MCF 10A (cell line): Measurements from ENCODE around the gene EXOSC10. TPM values are rescaled to one million over a fixed set of nuclear protein-coding genes. Genes with fewer than 3 reads are reported as not detected.

ENCODE experiments used
- BruUV-seq: library from RNA; stranded (reverse); fragments of 400-500 nt; replicated peaks from 2 replicates; lab custom pipeline; 2021; lab: Mats Ljungman, UMichigan
- CTCF ChIA-PET: fragments of 300-600 bp; sonication (Branson Sonifier 250); formaldehyde crosslinking; extraction: SDS; loops from one replicate; lab custom pipeline; 2021; ENCODE audit warnings: antibody characterized with exemption, inconsistent platforms; lab: Yijun Ruan, JAX
- POLR2A ChIA-PET: fragments of 300-600, 350-650 bp; sonication (Branson Sonifier 250); formaldehyde crosslinking; extraction: SDS; loops from one replicate; lab custom pipeline; 2020; ENCODE audit warnings: antibody characterized with exemption, inconsistent platforms; lab: Yijun Ruan, JAX
- DNase-seq: peaks from one replicate; pipeline ENCODE4 v3.0.0-alpha.2; 2018; ENCODE audit not compliant: unreplicated experiment
- H3K27ac Mint-ChIP-seq: one replicate; pipeline ENCODE4 v1.8.0; 2022; ENCODE audit warnings: mild to moderate bottlenecking, low read depth, mixed read lengths; ENCODE audit not compliant: unreplicated experiment
- H3K27me3 Mint-ChIP-seq: one replicate; pipeline ENCODE4 v1.8.0; 2022; ENCODE audit warnings: mixed read lengths; ENCODE audit not compliant: insufficient read depth, unreplicated experiment
- H3K36me3 Mint-ChIP-seq: one replicate; pipeline ENCODE4 v1.8.0; 2022; ENCODE audit warnings: mild to moderate bottlenecking, moderate library complexity, mixed read lengths; ENCODE audit not compliant: insufficient read depth, unreplicated experiment
- H3K4me1 Mint-ChIP-seq: one replicate; pipeline ENCODE4 v1.8.0; 2022; ENCODE audit warnings: mixed read lengths; ENCODE audit not compliant: insufficient read depth, unreplicated experiment
- H3K4me3 Mint-ChIP-seq: one replicate; pipeline ENCODE4 v1.8.0; 2022; ENCODE audit warnings: mild to moderate bottlenecking, moderate library complexity, mixed read lengths; ENCODE audit not compliant: unreplicated experiment
- H3K9me3 Mint-ChIP-seq: one replicate; pipeline ENCODE4 v1.8.0; 2022; ENCODE audit warnings: mixed read lengths; ENCODE audit not compliant: unreplicated experiment
- CTCF ChIP-seq: fragments of 200-600 bp; IDR thresholded peaks from one replicate; pipeline ENCODE4 v1.8.0; 2022; ENCODE audit warnings: antibody characterized with exemption, mild to moderate bottlenecking; ENCODE audit not compliant: unreplicated experiment
- intact Hi-C: fragments of 100-400 bp; cut with micrococcal nuclease; formaldehyde crosslinking; loops from 2 replicates; pipeline ENCODE4 v1.14.1; 2022
- total RNA-seq: library from RNA; stranded (reverse); gene quantifications from 2 replicates; pipeline ENCODE4 v1.2.3, GENCODE V29; 2022

The EXOSC10 gene
- total RNA-seq, 1 experiment from 2014 or later: 65.1 TPM

GRCh38 chr1:11138952-11139351, 39.3 kb upstream of the EXOSC10 start:
- H3K4me3 Mint-ChIP-seq: no peak overlapping the region
- no TSS peak for BruUV-seq
- intact Hi-C loops: no loop called here
- no peak overlapping the region for H3K27ac Mint-ChIP-seq
- TF ChIP-seq CTCF: no peak
- peak; percentile 27 for DNase-seq
- CTCF ChIA-PET: interaction anchor here (0.7 kb wide), 1 partner anchor 510 kb away, joined by 3 read pairs; no protein-coding TSS in a partner anchor
- no peaks in the 10 kb centered on the region for H3K9me3 Mint-ChIP-seq
- POLR2A ChIA-PET: interaction anchor here (0.6 kb wide), 1 partner anchor 39 kb away, joined by 3 read pairs; the partner anchor contains the start of gene EXOSC10
- peaks cover 17% of the 10 kb centered on the region for H3K4me1 Mint-ChIP-seq
- peaks cover 67% of the 10 kb centered on the region for H3K36me3 Mint-ChIP-seq
- no peaks in the 10 kb centered on the region for H3K27me3 Mint-ChIP-seq

- ChIA-PET POLR2A (interaction anchor here (0.6 kb wide), 1 partner anchor 847 kb away, joined by 3 read pairs; no protein-coding TSS in a partner anchor), CTCF (no interaction called here)
- no peak for DNase-seq
- BruUV-seq: no TSS peak
- H3K36me3 Mint-ChIP-seq: peaks cover 66% of the 10 kb centered on the region
- intact Hi-C loops: no loop called here
- H3K27ac Mint-ChIP-seq: no peak overlapping the region
- no peak overlapping the region for H3K4me3 Mint-ChIP-seq
- no peaks in the 10 kb centered on the region for H3K27me3 Mint-ChIP-seq
- H3K4me1 Mint-ChIP-seq: peaks cover 17% of the 10 kb centered on the region
- H3K9me3 Mint-ChIP-seq: no peaks in the 10 kb centered on the region
- no peak for TF ChIP-seq CTCF
Measured at GRCh38 chr1:11138029-11138428, 38.4 kb upstream of the EXOSC10 start.

GRCh38 chr1:11134898-11135266, 35.2 kb upstream of the EXOSC10 start:
- peaks cover 17% of the 10 kb centered on the region for H3K4me1 Mint-ChIP-seq
- ChIA-PET POLR2A (interaction anchor here (1.8 kb wide), 1 partner anchor 75 kb away, joined by 5 read pairs; the partner anchor contains the start of gene SRM), CTCF (interaction anchor here (1.1 to 1.2 kb wide), 2 partner anchors 11 to 98 kb away, joined by 3 to 5 read pairs; no protein-coding TSS in a partner anchor)
- H3K4me3 Mint-ChIP-seq: no peak overlapping the region
- no peaks in the 10 kb centered on the region for H3K9me3 Mint-ChIP-seq
- intact Hi-C loops: no loop called here
- BruUV-seq: no TSS peak
- no peak for DNase-seq
- peaks cover 74% of the 10 kb centered on the region for H3K36me3 Mint-ChIP-seq
- no peak for TF ChIP-seq CTCF
- H3K27ac Mint-ChIP-seq: no peak overlapping the region
- no peaks in the 10 kb centered on the region for H3K27me3 Mint-ChIP-seq

- Mint-ChIP-seq H3K36me3 (peaks cover 76% of the 10 kb centered on the region), H3K27me3 (no peaks in the 10 kb centered on the region), H3K27ac (peak overlapping the region; percentile 14), H3K4me3 (no peak overlapping the region), H3K4me1 (peaks cover 17% of the 10 kb centered on the region), H3K9me3 (no peaks in the 10 kb centered on the region)
- BruUV-seq: no TSS peak
- CTCF ChIA-PET: interaction anchor here (1.1 to 1.2 kb wide), 2 partner anchors 11 to 97 kb away, joined by 3 to 5 read pairs; no protein-coding TSS in a partner anchor
- TF ChIP-seq CTCF: no peak
- intact Hi-C loops: no loop called here
- peak; percentile 49 for DNase-seq
- POLR2A ChIA-PET: interaction anchor here (0.6 to 1.8 kb wide), 2 partner anchors 25 to 74 kb away, joined by 4 to 5 read pairs; partner anchors contain the start of gene SRM
Measured at GRCh38 chr1:11134251-11134897, 34.7 kb upstream of the EXOSC10 start.
